ENCODE data around the gene RPL36.
"Not testable (repeated sequence)": the region's sequence is repeated elsewhere in the genome, so short reads cannot be mapped to it uniquely, and the experiment has no call there.

RPL36 gene

GRCh38 chr19:5698635-5699422, 8.7 kb downstream of the RPL36 start:
- peaks cover 24% of the 10 kb centered on the region for H3K36me3 Mint-ChIP-seq
- DNase-seq (ENCODE audit: low spot score in 2 of 2) (no peak), ATAC-seq (ENCODE audit: low read depth) (peak; percentile 78)
- peaks cover 7% of the 10 kb centered on the region for H3K4me1 Mint-ChIP-seq
- H3K9me3 Mint-ChIP-seq, result no peaks in the 10 kb centered on the region
- H3K4me3 Mint-ChIP-seq, result no peak overlapping the region
- H3K27ac Mint-ChIP-seq, result no peak overlapping the region
- no peaks in the 10 kb centered on the region for H3K27me3 Mint-ChIP-seq

GRCh38 chr19:5700455-5701092, 10.5 kb downstream of the RPL36 start:
- H3K4me3 Mint-ChIP-seq, result no peak overlapping the region
- no peak overlapping the region for H3K27ac Mint-ChIP-seq
- H3K36me3 Mint-ChIP-seq, result peaks cover 17% of the 10 kb centered on the region

GRCh38 chr19:5702053-5702410, 11.9 kb downstream of the RPL36 start:
- H3K36me3 Mint-ChIP-seq, result peaks cover 16% of the 10 kb centered on the region
- not testable (repeated sequence) for DNase-seq (ENCODE audit: low spot score in 2 of 2); H3K4me1 Mint-ChIP-seq; H3K4me3 Mint-ChIP-seq; H3K27me3 Mint-ChIP-seq; ATAC-seq (ENCODE audit: low read depth); H3K9me3 Mint-ChIP-seq; H3K27ac Mint-ChIP-seq

More at GRCh38 chr19:5700455-5701092, 10.5 kb downstream of the RPL36 start:
- Mint-ChIP-seq H3K27me3 (no peaks in the 10 kb centered on the region), H3K9me3 (no peaks in the 10 kb centered on the region), H3K4me1 (peaks cover 7% of the 10 kb centered on the region)
- ATAC-seq (ENCODE audit: low read depth), result no peak
- no peak for DNase-seq (ENCODE audit: low spot score in 2 of 2)

GRCh38 chr19:5703819-5704818, 14.0 kb downstream of the RPL36 start:
- no peak overlapping the region for H3K27ac Mint-ChIP-seq
- no peaks in the 10 kb centered on the region for H3K27me3 Mint-ChIP-seq
- H3K36me3 Mint-ChIP-seq, result peaks cover 13% of the 10 kb centered on the region
- peaks cover under 1% of the 10 kb centered on the region for H3K4me1 Mint-ChIP-seq
- DNase-seq (ENCODE audit: low spot score in 2 of 2), result no peak
- no peak for ATAC-seq (ENCODE audit: low read depth)
- H3K4me3 Mint-ChIP-seq, result no peak overlapping the region
- H3K9me3 Mint-ChIP-seq, result no peaks in the 10 kb centered on the region

- DNase-seq (ENCODE audit: low spot score in 2 of 2) (no peak), ATAC-seq (ENCODE audit: low read depth) (no peak)
- Mint-ChIP-seq H3K36me3 (peaks cover 12% of the 10 kb centered on the region), H3K27me3 (no peaks in the 10 kb centered on the region), H3K4me1 (no peaks in the 10 kb centered on the region), H3K4me3 (no peak overlapping the region), H3K9me3 (no peaks in the 10 kb centered on the region), H3K27ac (no peak overlapping the region)
Measured at GRCh38 chr19:5705552-5705951, 15.5 kb downstream of the RPL36 start.

- no peak overlapping the region for H3K27ac Mint-ChIP-seq
- DNase-seq (ENCODE audit: low spot score in 2 of 2), result no peak
- no peak for ATAC-seq (ENCODE audit: low read depth)
- H3K27me3 Mint-ChIP-seq, result no peaks in the 10 kb centered on the region
- H3K9me3 Mint-ChIP-seq, result no peaks in the 10 kb centered on the region
- H3K4me1 Mint-ChIP-seq, result no peaks in the 10 kb centered on the region
- H3K4me3 Mint-ChIP-seq, result no peak overlapping the region
- H3K36me3 Mint-ChIP-seq, result peaks cover 7% of the 10 kb centered on the region
Measured at GRCh38 chr19:5706876-5707573, 16.9 kb downstream of the RPL36 start.

- no peaks in the 10 kb centered on the region for H3K4me1 Mint-ChIP-seq
- no peak overlapping the region for H3K27ac Mint-ChIP-seq
- DNase-seq (ENCODE audit: low spot score in 2 of 2) (no peak), ATAC-seq (ENCODE audit: low read depth) (no peak)
- H3K27me3 Mint-ChIP-seq, result no peaks in the 10 kb centered on the region
- no peaks in the 10 kb centered on the region for H3K9me3 Mint-ChIP-seq
- H3K4me3 Mint-ChIP-seq, result no peak overlapping the region
- H3K36me3 Mint-ChIP-seq, result peaks cover 11% of the 10 kb centered on the region
Measured at GRCh38 chr19:5707576-5708575, 17.8 kb downstream of the RPL36 start.

- DNase-seq (ENCODE audit: low spot score in 2 of 2) (no peak), ATAC-seq (ENCODE audit: low read depth) (no peak)
- Mint-ChIP-seq H3K27me3 (no peaks in the 10 kb centered on the region), H3K4me1 (peaks cover 2% of the 10 kb centered on the region), H3K27ac (no peak overlapping the region), H3K36me3 (peaks cover 16% of the 10 kb centered on the region), H3K9me3 (no peaks in the 10 kb centered on the region), H3K4me3 (no peak overlapping the region)
Measured at GRCh38 chr19:5711025-5711424, 20.9 kb downstream of the RPL36 start.

- peaks cover 16% of the 10 kb centered on the region for H3K36me3 Mint-ChIP-seq
- no peak overlapping the region for H3K4me3 Mint-ChIP-seq
- H3K27ac Mint-ChIP-seq, result no peak overlapping the region
- H3K9me3 Mint-ChIP-seq, result no peaks in the 10 kb centered on the region
- ATAC-seq (ENCODE audit: low read depth) (no peak), DNase-seq (ENCODE audit: low spot score in 2 of 2) (no peak)
- H3K4me1 Mint-ChIP-seq, result peaks cover 2% of the 10 kb centered on the region
- H3K27me3 Mint-ChIP-seq, result no peaks in the 10 kb centered on the region
Measured at GRCh38 chr19:5711713-5712161, 21.6 kb downstream of the RPL36 start.

- H3K4me1 Mint-ChIP-seq, result peaks cover 6% of the 10 kb centered on the region
- no peak overlapping the region for H3K27ac Mint-ChIP-seq
- H3K27me3 Mint-ChIP-seq, result no peaks in the 10 kb centered on the region
- peaks cover 17% of the 10 kb centered on the region for H3K36me3 Mint-ChIP-seq
- no peak for ATAC-seq (ENCODE audit: low read depth)
- no peaks in the 10 kb centered on the region for H3K9me3 Mint-ChIP-seq
- H3K4me3 Mint-ChIP-seq, result no peak overlapping the region
- DNase-seq (ENCODE audit: low spot score in 2 of 2), result no peak
Measured at GRCh38 chr19:5713228-5713627, 23.1 kb downstream of the RPL36 start.

- ATAC-seq (ENCODE audit: low read depth) (no peak), DNase-seq (ENCODE audit: low spot score in 2 of 2) (no peak)
- Mint-ChIP-seq H3K4me1 (peaks cover 14% of the 10 kb centered on the region), H3K36me3 (peaks cover 17% of the 10 kb centered on the region), H3K27ac (no peak overlapping the region), H3K4me3 (no peak overlapping the region), H3K27me3 (no peaks in the 10 kb centered on the region), H3K9me3 (no peaks in the 10 kb centered on the region)
Measured at GRCh38 chr19:5714816-5715215, 24.7 kb downstream of the RPL36 start.

- ATAC-seq (ENCODE audit: low read depth), result no peak
- Mint-ChIP-seq H3K27ac (peak overlapping the region; percentile 69), H3K36me3 (peaks cover 13% of the 10 kb centered on the region), H3K9me3 (no peaks in the 10 kb centered on the region), H3K27me3 (no peaks in the 10 kb centered on the region), H3K4me3 (peak overlapping the region; percentile 14), H3K4me1 (peaks cover 14% of the 10 kb centered on the region)
- no peak for DNase-seq (ENCODE audit: low spot score in 2 of 2)
Measured at GRCh38 chr19:5717215-5717935, 27.3 kb downstream of the RPL36 start.

Data from memory B cell (primary cell).